ENCODE data around the gene OPALIN.

OPALIN gene

DNA sequence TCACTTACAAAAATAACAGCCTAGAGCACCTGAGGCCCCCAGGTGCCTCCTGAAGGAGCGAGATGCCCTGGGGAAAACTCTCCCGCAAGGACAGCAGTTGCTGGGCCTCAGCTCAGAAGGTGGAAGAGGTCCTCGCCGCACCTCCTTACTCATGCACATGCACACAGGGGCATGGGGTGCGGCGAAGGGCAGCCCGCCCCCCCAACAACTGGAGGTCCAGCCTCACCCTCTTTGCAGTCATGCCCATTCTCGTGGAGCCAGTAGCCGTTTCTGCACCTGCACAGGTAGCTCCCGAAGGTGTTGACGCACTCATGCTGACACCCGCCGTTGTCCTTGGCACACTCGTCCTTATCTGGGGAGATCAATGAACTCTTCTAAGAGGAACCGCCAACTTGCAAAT, 19.9 kb upstream of the OPALIN start:
- TF ChIP-seq, protein P1, sequence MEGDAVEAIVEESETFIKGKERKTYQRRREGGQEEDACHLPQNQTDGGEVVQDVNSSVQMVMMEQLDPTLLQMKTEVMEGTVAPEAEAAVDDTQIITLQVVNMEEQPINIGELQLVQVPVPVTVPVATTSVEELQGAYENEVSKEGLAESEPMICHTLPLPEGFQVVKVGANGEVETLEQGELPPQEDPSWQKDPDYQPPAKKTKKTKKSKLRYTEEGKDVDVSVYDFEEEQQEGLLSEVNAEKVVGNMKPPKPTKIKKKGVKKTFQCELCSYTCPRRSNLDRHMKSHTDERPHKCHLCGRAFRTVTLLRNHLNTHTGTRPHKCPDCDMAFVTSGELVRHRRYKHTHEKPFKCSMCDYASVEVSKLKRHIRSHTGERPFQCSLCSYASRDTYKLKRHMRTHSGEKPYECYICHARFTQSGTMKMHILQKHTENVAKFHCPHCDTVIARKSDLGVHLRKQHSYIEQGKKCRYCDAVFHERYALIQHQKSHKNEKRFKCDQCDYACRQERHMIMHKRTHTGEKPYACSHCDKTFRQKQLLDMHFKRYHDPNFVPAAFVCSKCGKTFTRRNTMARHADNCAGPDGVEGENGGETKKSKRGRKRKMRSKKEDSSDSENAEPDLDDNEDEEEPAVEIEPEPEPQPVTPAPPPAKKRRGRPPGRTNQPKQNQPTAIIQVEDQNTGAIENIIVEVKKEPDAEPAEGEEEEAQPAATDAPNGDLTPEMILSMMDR (IDR thresholded peaks at IDR 0.05; ENCODE audit: low read depth, low read length): no peak

GRCh38 chr10:96377816-96378294, 19.1 kb upstream of the OPALIN start:
- no peaks in the 10 kb centered on the region for H3K9me3 ChIP-seq (ENCODE audit: severe bottlenecking)
- H3K27ac ChIP-seq: no peak overlapping the region
- no peak for DNase-seq
- no peaks in the 10 kb centered on the region for H3K27me3 ChIP-seq (ENCODE audit: insufficient read depth, low read depth, severe bottlenecking)
- H3K4me3 ChIP-seq (ENCODE audit: low read depth, low read length): no peak overlapping the region
- TF ChIP-seq, protein P1 (IDR thresholded peaks at IDR 0.05; ENCODE audit: low read depth, low read length): no peak
- H3K36me3 ChIP-seq: no peaks in the 10 kb centered on the region

More for the DNA sequence above, 19.9 kb upstream of the OPALIN start:
- DNase-seq: no peak
- no peak overlapping the region for H3K4me3 ChIP-seq (ENCODE audit: low read depth, low read length)
- no peaks in the 10 kb centered on the region for H3K27me3 ChIP-seq (ENCODE audit: insufficient read depth, low read depth, severe bottlenecking)
- no peak overlapping the region for H3K27ac ChIP-seq
- no peaks in the 10 kb centered on the region for H3K36me3 ChIP-seq
- no peaks in the 10 kb centered on the region for H3K9me3 ChIP-seq (ENCODE audit: severe bottlenecking)

DNA sequence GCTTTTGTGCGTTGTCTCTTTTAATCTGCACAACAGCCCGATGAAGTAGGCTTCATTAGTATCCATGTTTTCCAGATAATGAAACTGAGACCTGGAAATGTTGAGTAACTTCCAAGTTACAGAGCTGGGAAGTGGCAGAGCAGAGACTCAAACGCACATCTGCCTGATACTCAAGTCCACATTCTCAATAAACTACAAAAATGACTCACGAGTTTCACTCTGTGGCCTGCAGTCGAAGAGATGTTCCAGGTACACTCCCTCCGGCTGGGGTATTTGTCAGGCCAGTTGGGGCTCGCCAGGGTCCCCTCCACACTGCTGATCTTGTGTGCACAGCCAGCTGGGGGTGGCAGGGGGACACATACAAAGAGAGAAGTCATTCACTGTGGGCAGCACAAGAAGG, 17.7 kb upstream of the OPALIN start:
- no peaks in the 10 kb centered on the region for H3K9me3 ChIP-seq (ENCODE audit: severe bottlenecking)
- no peak overlapping the region for H3K27ac ChIP-seq
- TF ChIP-seq, protein P1 (IDR thresholded peaks at IDR 0.05; ENCODE audit: low read depth, low read length): no peak
- H3K36me3 ChIP-seq: no peaks in the 10 kb centered on the region
- DNase-seq: no peak
- H3K4me3 ChIP-seq (ENCODE audit: low read depth, low read length): no peak overlapping the region
- no peaks in the 10 kb centered on the region for H3K27me3 ChIP-seq (ENCODE audit: insufficient read depth, low read depth, severe bottlenecking)

DNA sequence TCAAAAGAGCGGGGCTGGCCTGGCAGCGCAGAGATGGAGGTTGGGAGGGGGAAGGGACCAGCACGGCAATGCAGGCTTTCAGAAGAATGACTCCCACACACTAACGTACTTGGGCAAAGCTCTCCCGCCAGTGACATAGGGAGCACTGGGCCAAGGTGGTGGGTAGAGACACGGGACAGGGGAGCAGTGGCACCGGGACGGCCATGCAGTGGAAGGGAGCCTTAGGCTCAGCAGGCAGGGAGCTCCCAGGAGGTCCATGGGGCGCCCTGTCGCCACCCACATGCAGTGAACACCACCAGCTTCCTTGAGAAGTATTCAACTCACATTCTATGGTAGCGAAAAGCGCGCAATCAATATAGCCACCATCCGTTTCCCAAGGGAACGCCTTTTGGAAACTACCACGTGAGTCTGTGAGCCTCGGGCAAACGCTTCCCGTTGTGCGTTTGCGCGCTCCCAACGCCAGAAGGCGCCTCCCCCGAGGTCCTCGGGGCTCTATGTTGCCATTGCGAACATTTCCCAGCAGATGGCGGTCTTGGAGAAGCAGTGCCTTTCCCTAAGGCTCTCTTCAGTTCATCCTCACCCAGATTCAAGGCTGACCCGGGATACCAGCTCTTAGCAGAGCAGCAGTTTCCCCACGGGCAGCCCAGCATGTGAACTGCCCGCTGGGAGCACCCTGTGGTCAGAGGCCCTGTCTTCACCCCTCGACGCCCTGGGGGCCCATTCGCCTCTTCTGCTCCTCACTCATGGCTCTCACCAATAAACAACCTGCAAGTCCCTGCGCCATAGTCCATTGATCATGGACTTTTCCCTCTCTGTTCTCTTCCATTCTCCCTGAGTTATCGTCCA, 16.4 kb upstream of the OPALIN start:
- TF ChIP-seq, protein P1 (IDR thresholded peaks at IDR 0.05; ENCODE audit: low read depth, low read length): peak; percentile 98
- Histone ChIP-seq H3K9me3 (ENCODE audit: severe bottlenecking) (no peaks in the 10 kb centered on the region), H3K4me3 (ENCODE audit: low read depth, low read length) (peak overlapping the region; percentile 51), H3K27me3 (ENCODE audit: insufficient read depth, low read depth, severe bottlenecking) (no peaks in the 10 kb centered on the region), H3K36me3 (no peaks in the 10 kb centered on the region), H3K27ac (peak overlapping the region; percentile 1; the same call in 1 of the 2 replicates)
- DNase-seq: peak; percentile 92

- Histone ChIP-seq H3K4me3 (ENCODE audit: low read depth, low read length) (peak overlapping the region; percentile 51), H3K9me3 (ENCODE audit: severe bottlenecking) (no peaks in the 10 kb centered on the region), H3K27ac (no peak overlapping the region), H3K36me3 (no peaks in the 10 kb centered on the region), H3K27me3 (ENCODE audit: insufficient read depth, low read depth, severe bottlenecking) (no peaks in the 10 kb centered on the region)
- TF ChIP-seq, protein P1 (IDR thresholded peaks at IDR 0.05; ENCODE audit: low read depth, low read length): peak; percentile 37; the same call in 1 of the 2 replicates
- peak; percentile 60 for DNase-seq
These were observed 15.8 kb upstream of the OPALIN start for GRCh38 chr10:96374639-96374984.
